ENCODE results near the gene TPRG1L. TPM values are rescaled to one million over a fixed set of nuclear protein-coding genes. Genes with fewer than 3 reads are reported as not detected.

TPRG1L gene
- total and polyA plus RNA-seq, 10 of the 15 experiments (the other 5 are each of a cell fraction or from before 2014, with no cell fraction given) = 1.5 to 16.5 (median 8.0) TPM

DNA sequence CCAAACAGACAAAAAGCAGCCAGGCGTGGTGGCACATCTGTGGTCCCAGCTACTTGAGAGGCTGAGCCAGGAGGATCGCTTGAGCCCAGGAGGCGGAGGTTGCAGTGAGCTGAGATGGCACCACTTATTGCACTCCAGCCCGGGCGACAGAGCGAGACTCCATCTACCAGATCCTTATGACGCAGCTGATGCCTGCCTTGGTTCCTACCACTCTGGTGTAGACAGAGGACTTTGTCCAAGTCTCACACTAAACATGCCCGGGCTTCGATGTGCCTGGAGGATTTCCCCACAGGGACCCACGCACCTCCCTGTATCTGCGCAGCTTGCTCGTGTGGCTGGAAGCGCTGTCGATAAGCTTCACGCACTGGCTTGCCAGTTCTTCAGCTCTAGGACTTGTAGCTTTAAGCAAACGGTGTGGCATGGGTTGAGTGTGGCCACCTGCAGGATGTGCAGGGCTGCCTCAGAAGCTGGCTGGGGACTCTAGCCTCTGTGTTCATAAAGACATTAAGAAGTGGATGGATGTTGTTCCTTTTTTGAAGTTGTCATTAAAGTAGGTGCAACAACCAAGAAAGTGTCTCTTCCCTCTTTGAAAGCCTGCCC lies 4.8 kb downstream of the TPRG1L start:
- no peaks in the 10 kb centered on the region for H4K20me1 ChIP-seq (ENCODE audit: control insufficient read depth, insufficient read depth)
- no peaks in the 10 kb centered on the region for H3K4me1 ChIP-seq (ENCODE audit: control insufficient read depth, insufficient read depth, low read length)
- in situ Hi-C loops (cut with MboI) = loop anchor here (10.0 kb wide), 1 partner anchor 145 kb away; no protein-coding TSS in a partner anchor
- no peak overlapping the region for H2AFZ ChIP-seq (ENCODE audit: control insufficient read depth, low read depth, low read length)
- no peak for ATAC-seq
- no peak overlapping the region for H3K9ac ChIP-seq (ENCODE audit: control insufficient read depth, insufficient read depth, low read length)
- ChIA-PET SMC1A (ENCODE audit: uncharacterized antibody, unreplicated experiment) (interaction anchor here (0.7 to 2.5 kb wide), 2 partner anchors 10 to 173 kb away, joined by 3 to 10 read pairs; no protein-coding TSS in a partner anchor), RAD21 (ENCODE audit: unreplicated experiment) (no interaction called here), CTCF (interaction anchor here (1.0 to 2.9 kb wide), 5 partner anchors 9 to 95 kb away, joined by 3 to 15 read pairs (median 3); no protein-coding TSS in a partner anchor), POLR2A (interaction anchor here (0.6 kb wide), 1 partner anchor 1972 kb away, joined by 3 read pairs; no protein-coding TSS in a partner anchor)
- intact Hi-C loops (cut with micrococcal nuclease; ENCODE audit: unreplicated experiment) = no loop called here
- H3K79me2 ChIP-seq (ENCODE audit: control insufficient read depth, insufficient read depth, low read length) = no peaks in the 10 kb centered on the region
- H3K4me3 ChIP-seq = no peak overlapping the region
- no peak overlapping the region for H3K4me2 ChIP-seq (ENCODE audit: control insufficient read depth, insufficient read depth)
- FAIRE-seq = no peak
- TSS peak; percentile 73 for BruUV-seq (replicated peaks)
- no peaks in the 10 kb centered on the region for H3K9me3 ChIP-seq (replicated peaks; ENCODE audit: control insufficient read depth, insufficient read depth, low read length)
- no peak overlapping the region for H3K27ac ChIP-seq (ENCODE audit: control insufficient read depth, insufficient read depth)
- no peaks in the 10 kb centered on the region for H3K27me3 ChIP-seq (replicated peaks in 1 of 2; ENCODE audit: control insufficient read depth in 2 of 2, insufficient read depth in 2 of 2, low read length in 1 of 2)
- WGBS (ENCODE audit: insufficient coverage, insufficient replicate concordance, low lambda C conversion rate, missing lambda C conversion rate) = 95% methylated on average over 16 of the region's 16 CpGs
- H3K36me3 ChIP-seq (ENCODE audit: control insufficient read depth in 2 of 2, insufficient read depth in 2 of 2, low read length in 1 of 2) = peaks cover 10 to 13% of the 10 kb centered on the region in 2 experiments
- DNase-seq (ENCODE audit: low read depth, low spot score) = no peak
- TF ChIP-seq SRF (IDR thresholded peaks at IDR 0.05; ENCODE audit: low read depth in 2 of 2, low read length in 2 of 2) (no peak), CBX5 (IDR thresholded peaks at IDR 0.05; ENCODE audit: low read depth) (no peak), ZBED1 (IDR thresholded peaks at IDR 0.05; ENCODE audit: borderline replicate concordance) (no peak), E2F8 (IDR thresholded peaks at IDR 0.05; ENCODE audit: low read depth, partially characterized antibody) (no peak), TBL1XR1 (IDR thresholded peaks at IDR 0.05; ENCODE audit: low read depth, low read length) (no peak), CEBPB (IDR thresholded peaks at IDR 0.05; ENCODE audit: borderline replicate concordance in 1 of 2, low read depth in 2 of 2, low read length in 2 of 2) (no peak), RAD21 (IDR thresholded peaks at IDR 0.05; ENCODE audit: insufficient read depth, low read depth, low read length) (no peak), RBBP5 (conservative IDR thresholded peaks at IDR 0.05) (no peak), POLR2AphosphoS2 (IDR thresholded peaks at IDR 0.05; ENCODE audit: low read depth, low read length) (no peak), TARDBP (IDR thresholded peaks at IDR 0.05; ENCODE audit: borderline replicate concordance) (no peak), MTA2 (IDR thresholded peaks at IDR 0.05; ENCODE audit: low read depth) (no peak), RAD51 (IDR thresholded peaks at IDR 0.05) (no peak), MXI1 (IDR thresholded peaks at IDR 0.05; ENCODE audit: low read depth, low read length) (no peak), CUX1 (IDR thresholded peaks at IDR 0.05; ENCODE audit: insufficient replicate concordance, low read depth, low read length) (no peak)
- TF ChIP-seq, protein P1, sequence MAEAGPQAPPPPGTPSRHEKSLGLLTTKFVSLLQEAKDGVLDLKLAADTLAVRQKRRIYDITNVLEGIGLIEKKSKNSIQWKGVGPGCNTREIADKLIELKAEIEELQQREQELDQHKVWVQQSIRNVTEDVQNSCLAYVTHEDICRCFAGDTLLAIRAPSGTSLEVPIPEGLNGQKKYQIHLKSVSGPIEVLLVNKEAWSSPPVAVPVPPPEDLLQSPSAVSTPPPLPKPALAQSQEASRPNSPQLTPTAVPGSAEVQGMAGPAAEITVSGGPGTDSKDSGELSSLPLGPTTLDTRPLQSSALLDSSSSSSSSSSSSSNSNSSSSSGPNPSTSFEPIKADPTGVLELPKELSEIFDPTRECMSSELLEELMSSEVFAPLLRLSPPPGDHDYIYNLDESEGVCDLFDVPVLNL (IDR thresholded peaks at IDR 0.05; ENCODE audit: low read depth, low read length) = no peak

All from GM12878 (cell line).